OCI-LY1 (cell line): Measurements from ENCODE around the gene STAP1.
A peak's percentile ranks its signal among the peaks of the same experiment; 100 is the strongest.

ENCODE experiments used
- H2AFZ ChIP-seq: fragments of 200-600 bp; sonication (generic), shearing (Covaris generic); 2 replicates; pipeline ENCODE4 v1.6.0; 2014; ENCODE audit warnings: antibody characterized with exemption, mild to moderate bottlenecking, low read length
- H3F3A ChIP-seq: fragments of 200-600 bp; sonication (generic), shearing (Covaris generic); 2 replicates; pipeline ENCODE4 v1.6.0; 2014; ENCODE audit warnings: mild to moderate bottlenecking, antibody characterized with exemption, low read length, moderate library complexity; ENCODE audit not compliant: insufficient read depth
- H3K27ac ChIP-seq: fragments of 200-600 bp; sonication (generic); 2 replicates; pipeline ENCODE4 v1.5.1; 2014; ENCODE audit warnings: low read length, mixed run types, mild to moderate bottlenecking, low read depth; ENCODE audit not compliant: poor library complexity, severe bottlenecking
- H3K27me3 ChIP-seq: fragments of 200-600 bp; sonication (generic); 2 replicates; pipeline ENCODE4 v1.6.0; 2014; ENCODE audit warnings: antibody characterized with exemption, mild to moderate bottlenecking, low read length, moderate library complexity; ENCODE audit not compliant: insufficient read depth
- H3K36me3 ChIP-seq: fragments of 200-600 bp; sonication (generic); 2 replicates; pipeline ENCODE4 v1.6.1; 2014; ENCODE audit warnings: mild to moderate bottlenecking, antibody characterized with exemption, low read length, moderate library complexity, mixed read lengths; ENCODE audit not compliant: insufficient read depth
- H3K4me1 ChIP-seq: fragments of 200-600 bp; sonication (generic); 2 replicates; pipeline ENCODE4 v1.5.1; 2014; ENCODE audit warnings: mild to moderate bottlenecking, low read length, moderate library complexity; ENCODE audit not compliant: insufficient read depth, severe bottlenecking
- H3K4me2 ChIP-seq: fragments of 200-600 bp; sonication (generic), shearing (Covaris generic); 2 replicates; pipeline ENCODE4 v1.6.1; 2014; ENCODE audit warnings: low read length
- H3K4me3 ChIP-seq: fragments of 200-600 bp; sonication (generic); 2 replicates; pipeline ENCODE4 v1.5.1; 2014; ENCODE audit warnings: low read length, low read depth, mild to moderate bottlenecking, mixed read lengths; ENCODE audit not compliant: poor library complexity, severe bottlenecking
- H3K79me2 ChIP-seq: fragments of 200-600 bp; shearing (Covaris generic); 2 replicates; pipeline ENCODE4 v1.6.1; 2016; ENCODE audit warnings: mixed run types, low read length, mixed read lengths; ENCODE audit not compliant: insufficient read depth
- H3K9ac ChIP-seq: fragments of 200-600 bp; sonication (generic), shearing (Covaris generic); 2 replicates; pipeline ENCODE4 v1.6.1; 2014; ENCODE audit warnings: mild to moderate bottlenecking, low read length, mixed read lengths
- H3K9me2 ChIP-seq: fragments of 200-600 bp; sonication (generic), shearing (Covaris generic); 2 replicates; pipeline ENCODE4 v1.6.1; 2014; ENCODE audit warnings: low read depth, mild to moderate bottlenecking, low read length, mixed read lengths
- H3K9me3 ChIP-seq: fragments of 200-600 bp; shearing (Covaris generic); 2 replicates; pipeline ENCODE4 v1.6.1; 2014; ENCODE audit warnings: low read length, mixed read lengths
- H4K20me1 ChIP-seq: fragments of 200-600 bp; sonication (generic), shearing (Covaris generic); 2 replicates; pipeline ENCODE4 v1.6.0; 2016; ENCODE audit warnings: mild to moderate bottlenecking, low read length; ENCODE audit not compliant: insufficient read depth
- CTCF ChIP-seq: fragments of 200-600 bp; sonication (generic), shearing (Covaris generic); IDR thresholded peaks from 2 replicates; pipeline ENCODE4 v1.5.1; 2017; ENCODE audit warnings: mild to moderate bottlenecking, antibody characterized with exemption, low read length, moderate library complexity, mixed read lengths
- EZH2 ChIP-seq: fragments of 200-600 bp; sonication (generic), shearing (Covaris generic); IDR thresholded peaks from 2 replicates; pipeline ENCODE4 v1.8.0; 2017; ENCODE audit warnings: borderline replicate concordance, mixed run types, mild to moderate bottlenecking, antibody characterized with exemption, low read length, moderate library complexity, mixed read lengths

STAP1 gene

DNA sequence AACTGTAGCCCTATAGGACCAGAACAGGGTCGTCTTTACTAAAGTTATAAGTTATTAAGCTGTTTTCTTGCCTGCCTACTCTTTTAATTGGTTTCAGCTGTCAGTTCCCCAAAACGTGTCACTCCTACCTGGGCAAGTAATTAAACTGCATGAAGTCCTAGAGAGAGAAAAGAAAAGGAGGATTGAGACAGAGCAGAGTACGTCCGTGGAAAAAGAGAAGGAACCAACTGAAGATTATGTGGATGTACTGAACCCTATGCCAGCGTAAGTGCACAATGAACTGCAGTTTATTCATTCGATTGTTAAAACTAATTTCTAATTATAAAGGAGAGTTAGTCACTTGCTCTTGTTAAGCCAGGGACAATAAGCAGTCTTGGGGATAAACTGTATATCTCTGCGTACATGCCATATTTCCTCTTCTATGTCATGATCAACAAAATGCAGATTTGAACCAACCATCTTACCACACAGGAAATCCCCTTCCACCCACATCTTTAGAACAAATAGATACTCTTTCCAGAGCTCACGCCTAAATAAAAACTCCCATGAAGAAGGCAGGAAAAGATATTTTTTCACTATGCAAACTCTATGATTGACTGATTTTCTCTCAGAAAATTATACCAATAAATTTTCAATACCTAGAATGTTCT, 22.8 kb downstream of the STAP1 start:
- TF ChIP-seq CTCF (no peak), EZH2 (no peak)
- H3K36me3 ChIP-seq, result peaks cover 95% of the 10 kb centered on the region
- H3K9me3 ChIP-seq, result no peaks in the 10 kb centered on the region
- H3K27ac ChIP-seq, result peak overlapping the region; percentile 26
- peaks cover 18% of the 10 kb centered on the region for H3K4me1 ChIP-seq
- H3F3A ChIP-seq, result no peaks in the 10 kb centered on the region
- H3K4me3 ChIP-seq, result no peak overlapping the region
- no peak overlapping the region for H2AFZ ChIP-seq
- H3K4me2 ChIP-seq, result no peak overlapping the region
- H3K9me2 ChIP-seq, result no peaks in the 10 kb centered on the region
- no peaks in the 10 kb centered on the region for H4K20me1 ChIP-seq
- H3K79me2 ChIP-seq, result no peaks in the 10 kb centered on the region
- H3K9ac ChIP-seq, result no peak overlapping the region
- H3K27me3 ChIP-seq, result no peaks in the 10 kb centered on the region

GRCh38 chr4:67581913-67582312, 23.4 kb downstream of the STAP1 start:
- H3K9me3 ChIP-seq, result no peaks in the 10 kb centered on the region
- no peak overlapping the region for H3K9ac ChIP-seq
- peaks cover 95% of the 10 kb centered on the region for H3K36me3 ChIP-seq
- H3K27ac ChIP-seq, result no peak overlapping the region
- no peaks in the 10 kb centered on the region for H4K20me1 ChIP-seq
- H2AFZ ChIP-seq, result no peak overlapping the region
- H3K27me3 ChIP-seq, result no peaks in the 10 kb centered on the region
- no peaks in the 10 kb centered on the region for H3K9me2 ChIP-seq
- no peak overlapping the region for H3K4me3 ChIP-seq
- H3F3A ChIP-seq, result no peaks in the 10 kb centered on the region
- TF ChIP-seq EZH2, result no peak
- TF ChIP-seq CTCF, result no peak
- H3K79me2 ChIP-seq, result no peaks in the 10 kb centered on the region
- no peak overlapping the region for H3K4me2 ChIP-seq
- peaks cover 12% of the 10 kb centered on the region for H3K4me1 ChIP-seq

GRCh38 chr4:67584496-67584895, 26.0 kb downstream of the STAP1 start:
- Histone ChIP-seq H3K4me2 (no peak overlapping the region), H3K9me3 (no peaks in the 10 kb centered on the region), H2AFZ (no peak overlapping the region), H3K27ac (no peak overlapping the region), H3K4me1 (peaks cover 9% of the 10 kb centered on the region), H3K9me2 (no peaks in the 10 kb centered on the region), H3K79me2 (no peaks in the 10 kb centered on the region), H3K9ac (no peak overlapping the region), H3F3A (no peaks in the 10 kb centered on the region), H4K20me1 (no peaks in the 10 kb centered on the region), H3K4me3 (no peak overlapping the region), H3K27me3 (no peaks in the 10 kb centered on the region), H3K36me3 (peaks cover 83% of the 10 kb centered on the region)
- no peak for TF ChIP-seq CTCF
- TF ChIP-seq EZH2, result no peak
